Kidney epithelial cell (primary cell): ENCODE measurements around the gene HS6ST3. TPM values are rescaled to one million over a fixed set of nuclear protein-coding genes. Genes with fewer than 3 reads are reported as not detected.

ENCODE experiments used
- DNase-seq: peaks from one replicate; pipeline ENCODE4 v3.0.0-alpha.2; 2010; ENCODE audit warnings: low read depth
- H3K27me3 ChIP-seq: 2 replicates; pipeline ENCODE4 v1.6.0; 2011; ENCODE audit warnings: low read length; ENCODE audit not compliant: control insufficient read depth, insufficient read depth
- H3K36me3 ChIP-seq: 2 replicates; pipeline ENCODE4 v1.5.1; 2011; ENCODE audit warnings: low read length; ENCODE audit not compliant: control insufficient read depth, insufficient read depth
- H3K4me3 ChIP-seq: 2 replicates; pipeline ENCODE4 v1.5.1; 2011; ENCODE audit warnings: low read depth, mild to moderate bottlenecking, control low read depth, low read length
- total RNA-seq: library from RNA; depleted of rRNA; stranded (reverse); fragments of >200 nt; gene quantifications from 2 replicates; pipeline ENCODE4 v1.2.3, GENCODE V29; 2015
- TF ChIP-seq, protein P1 (sequence below): IDR thresholded peaks from 2 replicates; pipeline ENCODE4 v1.5.1; 2011; ENCODE audit warnings: mild to moderate bottlenecking, moderate library complexity, low read length, control low read depth, inconsistent platforms; ENCODE audit not compliant: insufficient read depth, poor library complexity, severe bottlenecking

The HS6ST3 gene
- total RNA-seq, 1 donor from 2014 or later: 0.38 TPM

DNA sequence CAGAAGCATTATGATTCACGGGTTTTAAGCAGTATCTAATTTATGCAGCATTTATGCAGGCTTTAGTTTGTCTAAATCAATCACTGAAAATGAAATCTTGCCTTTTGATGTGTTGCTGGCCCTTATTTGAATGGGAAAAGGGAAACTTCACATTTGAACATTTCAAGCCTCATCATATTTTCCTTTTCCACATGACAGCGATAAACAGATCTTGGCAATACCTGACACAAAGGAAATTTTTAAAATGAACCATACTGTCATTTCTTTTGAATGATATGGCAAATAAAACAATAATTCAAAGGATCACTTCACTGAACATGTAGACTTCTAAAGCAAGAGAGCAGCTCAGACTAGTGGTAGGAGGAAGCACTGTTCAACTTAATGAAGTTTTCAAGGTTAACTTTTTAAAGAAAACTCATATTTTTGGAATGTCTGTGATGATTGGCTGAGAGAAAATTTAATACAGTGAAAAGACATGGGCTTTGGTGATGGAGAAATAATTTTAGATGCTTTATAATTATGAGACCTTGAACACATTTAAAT, 706.3 kb downstream of the HS6ST3 start:
- no peak for DNase-seq
- TF ChIP-seq, protein P1, sequence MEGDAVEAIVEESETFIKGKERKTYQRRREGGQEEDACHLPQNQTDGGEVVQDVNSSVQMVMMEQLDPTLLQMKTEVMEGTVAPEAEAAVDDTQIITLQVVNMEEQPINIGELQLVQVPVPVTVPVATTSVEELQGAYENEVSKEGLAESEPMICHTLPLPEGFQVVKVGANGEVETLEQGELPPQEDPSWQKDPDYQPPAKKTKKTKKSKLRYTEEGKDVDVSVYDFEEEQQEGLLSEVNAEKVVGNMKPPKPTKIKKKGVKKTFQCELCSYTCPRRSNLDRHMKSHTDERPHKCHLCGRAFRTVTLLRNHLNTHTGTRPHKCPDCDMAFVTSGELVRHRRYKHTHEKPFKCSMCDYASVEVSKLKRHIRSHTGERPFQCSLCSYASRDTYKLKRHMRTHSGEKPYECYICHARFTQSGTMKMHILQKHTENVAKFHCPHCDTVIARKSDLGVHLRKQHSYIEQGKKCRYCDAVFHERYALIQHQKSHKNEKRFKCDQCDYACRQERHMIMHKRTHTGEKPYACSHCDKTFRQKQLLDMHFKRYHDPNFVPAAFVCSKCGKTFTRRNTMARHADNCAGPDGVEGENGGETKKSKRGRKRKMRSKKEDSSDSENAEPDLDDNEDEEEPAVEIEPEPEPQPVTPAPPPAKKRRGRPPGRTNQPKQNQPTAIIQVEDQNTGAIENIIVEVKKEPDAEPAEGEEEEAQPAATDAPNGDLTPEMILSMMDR: no peak
- no peaks in the 10 kb centered on the region for H3K36me3 ChIP-seq
- no peaks in the 10 kb centered on the region for H3K27me3 ChIP-seq
- H3K4me3 ChIP-seq: no peak overlapping the region

DNA sequence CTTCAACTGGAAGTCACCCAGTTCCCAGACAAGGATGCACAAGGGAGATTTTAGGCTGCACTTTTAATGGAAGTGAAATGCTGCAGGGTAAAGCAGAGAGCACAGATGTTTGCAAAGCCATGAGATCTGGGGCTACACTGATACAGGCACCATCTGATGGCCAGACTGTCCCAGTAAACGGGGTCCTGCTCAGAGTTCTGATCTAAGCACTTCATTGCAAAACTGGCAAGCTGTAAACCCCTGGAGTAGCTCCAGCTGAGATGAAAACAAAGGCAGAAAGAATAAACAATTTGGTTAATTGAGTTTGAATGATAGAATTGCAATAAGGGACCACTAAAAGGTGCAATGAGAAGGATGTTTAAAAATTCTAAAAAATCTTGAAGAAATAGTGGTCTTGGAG, 707.2 kb downstream of the HS6ST3 start:
- TF ChIP-seq, protein P1: no peak
- no peak for DNase-seq
- Histone ChIP-seq H3K27me3 (no peaks in the 10 kb centered on the region), H3K4me3 (no peak overlapping the region), H3K36me3 (no peaks in the 10 kb centered on the region)

DNA sequence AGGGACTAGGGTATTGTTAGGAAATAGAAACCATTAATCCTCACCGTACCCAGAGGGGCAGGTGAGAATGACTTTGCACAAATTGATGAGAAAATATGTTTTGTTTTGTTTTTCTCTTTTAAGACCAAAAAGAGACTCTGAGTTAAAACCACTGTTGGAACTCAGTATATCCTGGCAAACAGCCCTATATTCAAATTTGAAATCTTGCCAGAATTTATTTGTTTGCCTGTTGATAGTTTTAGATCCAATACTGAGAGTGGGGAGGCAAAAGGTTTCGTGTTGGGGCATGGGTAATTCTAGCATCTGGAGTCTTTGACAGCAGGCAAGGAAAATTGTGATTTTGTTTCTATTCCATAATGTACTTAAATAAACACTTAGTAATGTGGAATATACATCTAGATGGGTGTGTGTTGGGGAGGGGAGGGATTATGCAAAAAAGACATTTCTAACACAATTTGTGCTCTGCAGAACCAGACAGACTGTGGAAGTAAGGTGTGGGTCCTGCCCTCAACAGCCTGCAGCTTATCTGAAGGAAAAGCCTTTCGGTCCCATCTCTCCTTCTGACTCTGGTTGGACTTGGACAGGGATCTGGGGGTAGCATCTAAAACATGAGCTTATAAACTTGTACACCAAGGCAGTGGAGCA, 713.7 kb downstream of the HS6ST3 start:
- H3K36me3 ChIP-seq: no peaks in the 10 kb centered on the region
- DNase-seq: no peak
- no peaks in the 10 kb centered on the region for H3K27me3 ChIP-seq
- TF ChIP-seq, protein P1: no peak
- H3K4me3 ChIP-seq: no peak overlapping the region

DNA sequence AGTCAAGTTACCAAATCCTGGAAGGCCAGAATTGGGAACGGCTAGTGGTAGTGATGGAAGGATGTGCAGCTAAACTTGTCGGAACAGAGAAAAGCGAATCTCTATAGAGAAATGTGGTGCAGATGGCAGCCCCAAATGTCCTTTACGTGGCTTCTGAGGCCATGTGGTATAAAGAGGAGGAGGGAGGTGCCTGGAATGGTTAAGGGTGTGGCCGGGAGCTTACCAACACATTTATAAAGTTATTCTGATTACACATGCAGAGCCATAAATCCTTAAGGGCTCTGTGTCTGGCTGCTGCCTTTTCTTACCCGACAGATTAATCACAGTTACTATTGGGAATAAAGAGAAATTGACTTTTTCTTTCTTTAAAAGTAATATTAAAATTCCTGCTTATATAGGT, 714.3 kb downstream of the HS6ST3 start:
- no peaks in the 10 kb centered on the region for H3K27me3 ChIP-seq
- no peak for DNase-seq
- TF ChIP-seq, protein P1: no peak
- H3K4me3 ChIP-seq: no peak overlapping the region
- no peaks in the 10 kb centered on the region for H3K36me3 ChIP-seq

DNA sequence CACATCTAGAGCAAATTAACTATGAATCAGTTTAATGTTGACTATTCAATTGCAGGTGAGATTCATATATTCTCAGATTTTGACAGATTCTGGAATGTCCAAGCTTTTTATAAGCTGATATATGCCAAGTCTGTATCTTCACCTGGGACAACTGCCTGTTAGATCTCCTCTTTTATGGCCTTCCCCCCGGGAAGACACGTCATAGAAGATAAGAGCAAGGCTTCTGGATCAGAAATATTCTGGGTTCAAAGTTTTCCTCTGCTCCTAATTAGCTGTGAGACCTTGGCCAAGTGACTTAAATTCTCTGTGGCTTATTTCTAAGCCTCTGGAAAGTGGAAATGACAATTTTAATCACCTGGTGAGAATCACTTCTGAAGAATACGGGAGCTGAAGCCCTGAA, 716.8 kb downstream of the HS6ST3 start:
- no peak for DNase-seq
- TF ChIP-seq, protein P1: no peak

More for the DNA sequence above, 716.8 kb downstream of the HS6ST3 start:
- Histone ChIP-seq H3K4me3 (no peak overlapping the region), H3K36me3 (no peaks in the 10 kb centered on the region), H3K27me3 (no peaks in the 10 kb centered on the region)
